Anterior cingulate cortex (tissue), 58 donors: ENCODE results near the gene VSIG4.
"Not testable (repeated sequence)": the region's sequence is repeated elsewhere in the genome, so short reads cannot be mapped to it uniquely, and the experiment has no call there.

Experiments used
- DNase-seq, 58 donors: peaks; one replicate each; lab custom pipeline; 2025; lab: John Stamatoyannopoulos, UW

VSIG4 gene, protein sequence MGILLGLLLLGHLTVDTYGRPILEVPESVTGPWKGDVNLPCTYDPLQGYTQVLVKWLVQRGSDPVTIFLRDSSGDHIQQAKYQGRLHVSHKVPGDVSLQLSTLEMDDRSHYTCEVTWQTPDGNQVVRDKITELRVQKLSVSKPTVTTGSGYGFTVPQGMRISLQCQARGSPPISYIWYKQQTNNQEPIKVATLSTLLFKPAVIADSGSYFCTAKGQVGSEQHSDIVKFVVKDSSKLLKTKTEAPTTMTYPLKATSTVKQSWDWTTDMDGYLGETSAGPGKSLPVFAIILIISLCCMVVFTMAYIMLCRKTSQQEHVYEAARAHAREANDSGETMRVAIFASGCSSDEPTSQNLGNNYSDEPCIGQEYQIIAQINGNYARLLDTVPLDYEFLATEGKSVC

DNA sequence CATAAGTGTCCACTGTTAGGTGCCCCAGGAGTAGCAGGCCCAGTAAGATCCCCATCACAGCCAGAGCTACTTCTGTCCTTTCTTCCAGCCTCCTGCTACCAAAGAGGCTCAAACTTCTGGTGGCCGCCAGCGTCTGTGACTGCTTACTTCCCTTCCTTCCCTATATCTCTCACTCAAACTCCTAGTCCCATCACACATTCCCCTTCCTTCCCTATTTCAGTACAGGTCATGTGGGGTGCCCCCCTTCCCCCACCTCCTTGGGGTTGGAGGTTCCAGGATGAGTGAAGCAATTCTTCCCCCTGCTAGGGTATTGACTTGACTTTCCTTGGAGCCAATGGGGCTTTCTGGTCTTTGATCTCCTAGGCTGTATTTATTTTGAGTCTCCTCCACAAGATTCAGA is at the start of gene VSIG4:
Gene VSIG4 (minus strand): TSS at position 137 of the 400 bp plus-strand sequence. CDS start 82 bp downstream, at position 55.
- peak in 2 of 58 donors; percentile 1 to 7 for DNase-seq

DNA sequence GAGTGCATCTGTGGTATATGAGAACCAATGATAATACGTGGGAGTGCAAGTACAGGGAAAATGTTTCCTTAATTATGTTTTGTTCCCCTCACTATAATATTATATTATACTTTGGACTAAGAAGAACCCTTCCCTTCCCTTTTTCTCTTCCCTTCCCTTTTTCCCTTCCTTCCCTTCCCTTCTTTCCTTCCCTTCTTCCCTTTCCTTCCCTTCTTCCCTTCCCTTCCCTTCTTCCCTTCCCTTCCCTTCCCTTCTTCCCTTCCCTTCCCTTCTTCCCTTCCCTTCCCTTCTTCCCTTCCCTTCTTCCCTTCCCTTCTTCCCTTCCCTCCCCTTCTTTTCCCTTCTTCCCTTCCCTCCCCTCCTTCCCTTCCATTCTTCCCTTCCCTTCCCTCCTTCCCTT is 36.9 kb upstream of the VSIG4 start:
- no peak for DNase-seq

DNA sequence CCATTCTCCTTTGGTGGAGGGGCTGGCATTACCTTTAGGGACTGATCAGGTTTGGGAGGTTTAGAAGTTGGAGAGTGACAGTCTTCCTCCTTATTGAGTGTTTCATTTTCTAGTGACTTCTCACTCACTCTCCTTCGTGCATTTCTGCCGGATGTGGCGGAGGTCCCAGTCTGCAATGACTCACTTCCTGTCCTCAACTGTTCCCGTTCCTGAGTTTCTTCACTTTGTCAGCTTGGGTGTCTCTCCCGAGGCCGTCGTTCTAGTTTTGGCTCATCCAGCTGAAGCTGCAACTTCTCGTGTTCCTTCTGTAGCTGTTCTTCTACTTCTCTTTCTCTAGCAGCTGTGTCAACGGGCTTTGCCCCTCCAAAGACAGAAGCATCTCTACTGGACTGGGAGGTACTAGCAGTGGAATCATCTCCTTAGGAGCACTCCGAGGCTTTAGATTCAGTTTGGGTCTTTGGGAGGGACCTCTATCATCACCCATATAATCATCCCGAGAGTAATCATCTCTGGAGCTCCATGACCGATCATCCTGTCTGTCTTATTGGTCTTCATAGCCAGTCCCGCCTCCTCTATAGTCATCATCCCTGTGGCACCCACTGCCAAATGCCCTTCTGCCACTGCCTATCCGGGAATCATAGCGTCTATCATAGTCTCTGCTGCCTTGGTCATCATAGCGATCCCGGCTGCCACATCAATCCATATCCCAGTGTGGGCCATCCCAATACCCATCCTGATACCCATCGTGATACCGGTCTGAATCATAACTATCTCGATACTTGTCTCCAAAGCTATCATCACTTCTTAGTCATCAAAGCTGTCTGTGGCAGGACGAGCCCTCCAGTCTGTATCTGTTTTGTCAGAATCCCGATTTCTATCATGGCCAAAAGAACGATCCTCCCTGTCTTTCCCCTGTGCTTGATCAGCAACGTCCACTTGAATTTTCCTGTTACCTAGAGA is 35.3 kb upstream of the VSIG4 start:
- DNase-seq, result peak in 15 of 58 donors; percentile 0 to 25 (median 1)

DNA sequence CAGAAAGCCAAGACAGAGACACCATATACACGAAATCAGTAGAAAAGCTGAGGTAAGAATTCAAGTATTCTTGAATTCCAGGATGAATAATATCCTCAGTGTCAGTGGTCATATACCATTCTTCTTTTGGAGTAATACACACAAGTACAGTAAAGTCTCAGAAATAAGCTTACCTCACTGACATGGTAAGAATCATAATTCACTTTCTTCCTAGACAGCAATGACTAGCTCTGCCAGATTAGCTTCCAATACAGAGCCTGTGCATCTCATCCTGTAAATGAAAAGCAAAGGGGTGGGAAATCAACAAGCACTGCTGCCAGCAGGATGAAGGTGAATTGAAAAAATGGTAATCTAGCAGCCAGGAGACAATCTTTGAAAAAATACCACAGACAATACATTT is 31.2 kb upstream of the VSIG4 start:
- DNase-seq, result no peak

DNA sequence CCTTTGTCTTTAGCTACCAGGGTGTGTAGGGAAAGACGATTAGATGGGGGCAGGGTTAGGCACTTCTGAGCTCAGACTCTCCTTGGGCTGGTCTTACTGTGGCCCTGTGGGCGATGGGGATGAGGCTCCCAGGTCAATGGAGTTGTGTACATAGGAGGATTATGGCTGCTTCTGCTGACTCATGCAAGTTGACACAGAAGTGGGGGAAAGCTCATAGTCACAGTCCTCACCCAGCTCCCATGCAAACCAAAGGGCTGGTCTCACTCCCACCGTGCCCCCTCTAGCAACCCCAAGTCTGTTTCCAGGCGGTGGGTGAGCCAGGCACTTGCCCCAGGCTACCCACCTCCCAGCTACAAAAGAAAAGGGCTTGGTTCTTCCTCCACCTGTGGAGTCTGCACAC is 24.4 kb upstream of the VSIG4 start:
- DNase-seq, result no peak

DNA sequence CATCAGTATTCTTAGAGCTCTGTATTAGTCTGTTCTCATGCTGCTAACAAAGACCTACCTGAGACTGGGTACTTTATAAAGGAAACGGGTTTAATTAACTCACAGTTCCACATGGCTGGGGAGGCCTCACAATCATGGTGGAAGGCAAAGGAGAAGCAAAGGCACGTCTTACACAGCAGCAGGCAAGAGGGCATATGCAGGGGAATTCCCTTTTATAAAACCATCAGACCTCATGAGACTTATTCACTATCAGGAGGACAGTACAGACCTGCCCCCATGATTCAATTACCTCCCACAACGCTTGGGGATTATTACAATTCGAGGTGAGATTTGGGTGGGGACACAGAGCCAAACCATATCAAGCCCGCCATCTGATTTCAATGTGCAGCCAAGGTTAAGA is 17.1 kb upstream of the VSIG4 start:
- DNase-seq, result not testable (repeated sequence)

DNA sequence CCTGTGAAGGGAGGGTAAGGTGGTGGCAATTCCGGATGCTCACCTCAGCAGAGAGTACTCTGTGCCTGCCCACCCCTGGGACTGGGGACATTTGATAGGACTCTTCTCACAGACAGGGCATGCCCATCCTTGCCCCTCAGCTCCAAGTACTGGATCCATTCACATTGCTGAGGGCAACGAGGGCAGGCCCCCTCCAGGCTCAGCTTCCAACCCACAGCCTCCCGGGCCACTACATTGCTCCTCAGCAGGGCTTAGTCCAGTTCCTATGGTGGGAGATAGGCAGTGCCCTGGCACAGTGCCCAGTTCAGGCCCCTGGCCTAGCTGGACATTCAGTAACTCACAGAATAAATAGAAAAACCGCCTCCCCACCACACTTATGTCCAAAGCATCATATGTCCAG is 15.1 kb upstream of the VSIG4 start:
- DNase-seq, result no peak

DNA sequence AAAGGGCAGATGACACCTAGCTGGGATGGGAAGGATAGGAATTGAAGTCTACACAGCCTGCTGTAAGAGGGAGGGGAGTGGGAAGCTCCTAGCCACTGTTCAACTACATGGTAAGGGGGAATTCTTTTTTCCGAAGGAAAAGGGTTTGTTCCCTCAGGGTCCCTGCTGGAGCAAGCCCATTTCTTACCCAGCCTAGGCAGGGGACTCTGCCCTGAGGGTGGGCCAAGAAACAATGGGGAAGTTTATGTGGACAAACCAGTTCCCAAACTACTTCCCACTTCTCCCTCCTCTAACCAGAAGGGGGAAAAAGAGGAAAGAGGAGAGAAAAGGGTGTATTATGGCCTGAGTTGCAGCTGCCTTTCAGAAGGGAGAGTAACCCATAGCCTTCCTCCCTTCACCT is 13.5 kb upstream of the VSIG4 start:
- DNase-seq, result no peak

DNA sequence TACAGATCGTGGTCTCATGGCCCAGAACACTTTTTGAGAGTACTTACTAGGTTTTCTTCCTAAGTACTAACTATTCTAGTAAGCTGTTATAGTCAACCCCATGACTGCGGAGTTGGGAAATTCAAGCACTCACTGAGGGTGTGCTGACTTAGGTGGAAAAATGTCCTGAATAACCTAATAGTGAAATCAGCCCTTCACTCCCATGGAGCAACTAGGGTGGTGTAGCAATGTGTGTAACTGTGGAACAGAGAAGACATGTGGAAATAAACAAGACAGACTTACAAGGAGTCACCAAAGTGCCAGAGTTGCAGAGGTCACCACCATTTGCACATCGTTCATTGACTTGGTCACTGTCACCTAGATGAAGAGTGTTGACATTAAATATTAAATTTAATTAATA is 12.1 kb upstream of the VSIG4 start:
- DNase-seq, result no peak

DNA sequence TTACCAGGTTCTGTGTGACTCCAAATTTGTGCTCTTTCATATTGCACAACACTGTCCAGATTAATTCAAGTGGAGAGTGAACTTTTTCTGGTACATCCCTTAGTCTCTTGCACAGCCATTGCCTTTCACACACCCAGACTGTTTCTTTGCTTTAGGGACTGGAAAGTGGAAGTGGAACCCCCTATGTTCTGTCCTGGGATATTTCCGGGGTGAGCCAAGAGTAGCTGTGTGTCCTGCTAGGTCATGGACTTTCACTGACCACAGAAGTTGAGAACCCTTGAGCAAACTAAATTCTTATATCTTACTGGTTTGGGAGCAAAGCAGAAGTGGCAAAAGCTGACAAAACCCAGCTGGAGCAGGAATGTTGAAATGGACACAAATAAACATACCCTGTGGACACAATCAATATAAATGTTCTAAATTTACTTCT is 10.3 kb upstream of the VSIG4 start:
- DNase-seq, result peak in 12 of 58 donors; percentile 0 to 43 (median 6)

DNA sequence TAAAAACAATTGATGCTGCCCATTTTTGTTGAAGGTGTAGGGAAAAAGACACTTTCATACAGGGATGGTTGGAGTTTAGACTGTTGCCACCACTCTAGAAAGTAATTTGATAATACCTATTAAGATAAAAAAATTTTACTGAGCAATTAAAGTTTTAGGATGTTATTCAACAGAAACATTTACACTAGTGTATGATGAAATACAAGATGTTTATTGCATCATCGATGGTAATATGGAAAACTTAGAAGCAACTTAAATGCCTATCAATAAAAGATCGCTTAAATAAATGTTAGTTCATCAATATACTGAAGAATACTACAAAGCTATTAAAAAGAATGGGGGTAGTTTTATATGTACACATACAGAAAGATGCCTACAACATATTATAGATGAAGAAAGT is 9.2 kb upstream of the VSIG4 start:
- DNase-seq, result no peak

DNA sequence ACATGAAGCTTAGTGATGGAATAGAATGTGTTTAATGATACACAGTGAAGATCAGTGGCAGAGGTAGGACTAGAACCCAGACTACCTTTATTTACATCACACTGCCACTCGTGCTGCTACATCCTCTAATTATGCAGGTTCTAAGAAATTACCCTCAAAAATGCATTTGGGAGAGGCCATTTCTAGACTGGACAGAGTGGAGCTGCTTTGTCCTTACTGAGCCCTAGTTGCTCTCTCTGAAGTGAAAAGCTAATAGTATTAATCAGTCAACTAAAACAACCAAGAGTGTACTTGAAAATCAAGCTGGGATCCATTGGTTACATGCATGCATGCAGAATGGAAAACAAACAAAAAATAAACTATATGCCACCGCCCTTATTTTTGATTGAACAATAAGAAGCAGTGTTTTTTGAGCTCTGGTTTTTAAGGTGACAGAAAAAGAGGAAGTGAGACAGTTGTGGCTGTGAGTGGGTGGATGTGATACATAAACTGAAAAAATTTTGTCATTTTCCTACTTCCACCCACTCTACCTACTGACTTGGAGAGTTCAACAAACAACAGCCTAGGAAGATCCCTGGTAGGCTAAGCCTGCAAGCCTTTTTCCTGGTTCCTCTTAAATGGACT is 6.8 kb upstream of the VSIG4 start:
- DNase-seq, result no peak

DNA sequence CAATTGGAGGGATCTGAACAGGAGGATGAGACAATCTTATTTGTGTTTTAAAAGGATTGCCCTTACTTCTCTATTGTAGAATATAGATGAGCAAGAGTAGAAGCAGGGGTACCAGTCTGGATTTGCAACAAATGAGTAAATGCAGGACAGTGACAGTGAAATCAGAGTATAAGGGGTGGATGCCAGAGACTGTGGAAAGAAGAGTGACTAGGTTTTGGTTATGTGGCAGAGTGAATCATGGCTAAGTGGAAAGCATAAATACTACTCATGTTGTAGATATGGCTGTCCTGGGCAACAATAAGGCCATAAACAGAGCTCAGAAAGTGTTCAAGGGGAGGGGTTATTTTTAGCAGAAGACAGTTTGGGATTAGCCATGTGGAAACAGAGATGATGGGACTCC is 6.0 kb upstream of the VSIG4 start:
- DNase-seq, result no peak

DNA sequence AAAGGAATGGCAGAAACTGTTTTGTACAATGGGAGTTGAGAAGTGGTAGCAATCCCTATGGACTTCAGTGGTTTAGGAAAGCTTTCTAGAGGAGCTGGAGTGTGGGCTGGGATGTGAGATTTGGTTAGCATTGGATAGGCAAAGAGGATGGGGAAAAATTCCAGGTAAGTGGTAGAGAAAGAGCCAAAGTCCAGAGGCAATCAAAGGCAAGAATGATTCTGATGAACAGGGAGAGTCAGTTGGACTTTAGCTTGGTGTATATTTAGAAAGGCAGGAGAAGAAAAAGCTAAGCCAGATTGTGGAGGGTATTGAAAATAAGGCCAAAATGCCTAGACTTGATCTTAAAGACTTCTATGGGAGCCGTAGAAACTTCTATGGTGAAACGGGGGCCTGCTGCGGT is 3.7 kb upstream of the VSIG4 start:
- DNase-seq, result no peak

DNA sequence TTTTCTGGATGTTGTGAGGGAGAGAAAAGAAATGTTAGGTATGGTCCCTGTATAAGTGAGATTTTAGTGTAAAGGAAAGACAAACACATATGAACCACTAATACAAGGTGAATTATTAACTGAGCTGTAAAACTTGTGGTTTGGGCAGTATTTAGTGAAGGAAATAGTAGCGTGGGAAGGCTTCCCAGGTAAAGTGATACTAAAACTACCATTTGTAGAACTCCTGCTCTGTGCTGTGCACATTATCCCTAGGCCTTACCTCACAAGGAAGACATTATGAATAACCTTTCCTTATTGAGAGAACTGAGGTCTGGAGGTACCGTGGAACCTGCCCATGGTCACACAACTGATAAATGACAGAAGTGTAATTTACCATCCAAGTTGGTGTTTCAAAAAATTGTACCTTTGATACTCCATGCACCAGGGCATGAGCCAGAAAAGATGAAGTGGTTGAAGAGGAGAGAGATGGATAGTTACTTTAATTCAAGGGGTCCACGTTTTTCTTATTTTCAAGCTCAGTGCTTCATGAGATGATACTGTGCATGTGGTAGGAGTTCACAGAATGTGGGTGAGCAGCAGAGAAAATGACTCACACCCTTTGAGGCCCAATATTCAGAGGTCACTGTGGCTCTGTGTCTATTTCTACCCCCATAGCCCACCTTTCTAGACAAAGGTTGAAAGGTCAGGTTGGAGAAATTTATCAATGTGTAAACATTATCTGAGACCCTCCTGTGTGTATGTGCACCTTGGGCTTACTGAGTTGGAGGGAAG is 2.6 kb upstream of the VSIG4 start:
- no peak for DNase-seq

DNA sequence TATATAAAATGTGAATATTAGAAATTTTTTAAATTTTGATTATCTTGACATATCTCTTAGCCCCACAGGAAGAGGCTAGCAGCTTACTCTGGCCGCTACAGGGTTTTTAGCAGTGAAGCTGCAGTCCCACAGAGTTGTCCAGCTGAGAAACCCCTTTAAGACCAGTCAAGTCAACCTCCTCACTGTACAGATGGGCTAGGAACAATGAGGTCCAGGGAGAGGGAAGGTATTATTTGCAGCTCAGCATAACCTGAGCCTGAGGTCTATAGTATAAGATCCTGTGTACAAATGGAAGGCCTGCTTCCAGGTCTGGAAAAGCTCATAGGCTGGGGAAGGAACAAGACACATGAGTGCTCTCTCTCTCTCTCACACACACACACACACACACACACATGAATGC is 1.8 kb downstream of the VSIG4 start:
- DNase-seq, result no peak

DNA sequence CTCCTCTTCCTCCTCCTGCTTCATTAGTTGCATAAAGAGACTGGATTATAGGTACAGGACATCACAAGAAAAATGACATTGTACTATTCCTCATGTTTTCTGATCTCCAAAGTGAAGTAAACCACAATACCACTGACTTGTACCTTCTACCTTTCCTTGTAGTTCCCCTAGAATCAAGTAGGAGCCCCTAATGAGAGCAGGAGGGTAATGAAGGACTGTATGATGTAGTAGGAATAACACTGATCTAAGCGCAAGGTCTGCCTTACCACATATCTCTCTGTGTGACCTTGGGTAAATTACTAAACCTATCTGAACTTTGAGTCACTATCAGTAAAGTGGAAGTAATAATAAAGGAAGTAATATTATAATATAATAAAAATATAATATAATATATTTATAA is 3.6 kb downstream of the VSIG4 start:
- DNase-seq, result no peak

DNA sequence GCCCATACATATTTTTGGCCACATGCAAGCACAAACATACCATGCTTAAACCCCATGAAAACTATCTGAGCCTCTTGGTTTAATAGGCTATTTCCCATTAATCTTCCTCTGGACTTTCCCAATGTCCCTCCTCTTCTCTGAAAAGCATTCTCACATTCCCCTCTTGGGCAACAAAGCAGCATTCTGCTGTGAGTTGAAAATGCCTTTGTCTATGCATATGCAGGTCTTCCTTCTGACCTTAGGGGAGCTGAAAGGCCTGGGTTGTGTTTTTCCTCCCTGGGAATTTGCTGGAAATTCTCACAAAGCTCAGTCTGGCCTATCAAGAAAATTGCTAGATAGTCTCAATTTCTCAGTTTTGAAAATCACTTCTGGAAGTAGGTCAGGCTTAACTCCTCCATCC is 4.2 kb downstream of the VSIG4 start:
- no peak for DNase-seq

DNA sequence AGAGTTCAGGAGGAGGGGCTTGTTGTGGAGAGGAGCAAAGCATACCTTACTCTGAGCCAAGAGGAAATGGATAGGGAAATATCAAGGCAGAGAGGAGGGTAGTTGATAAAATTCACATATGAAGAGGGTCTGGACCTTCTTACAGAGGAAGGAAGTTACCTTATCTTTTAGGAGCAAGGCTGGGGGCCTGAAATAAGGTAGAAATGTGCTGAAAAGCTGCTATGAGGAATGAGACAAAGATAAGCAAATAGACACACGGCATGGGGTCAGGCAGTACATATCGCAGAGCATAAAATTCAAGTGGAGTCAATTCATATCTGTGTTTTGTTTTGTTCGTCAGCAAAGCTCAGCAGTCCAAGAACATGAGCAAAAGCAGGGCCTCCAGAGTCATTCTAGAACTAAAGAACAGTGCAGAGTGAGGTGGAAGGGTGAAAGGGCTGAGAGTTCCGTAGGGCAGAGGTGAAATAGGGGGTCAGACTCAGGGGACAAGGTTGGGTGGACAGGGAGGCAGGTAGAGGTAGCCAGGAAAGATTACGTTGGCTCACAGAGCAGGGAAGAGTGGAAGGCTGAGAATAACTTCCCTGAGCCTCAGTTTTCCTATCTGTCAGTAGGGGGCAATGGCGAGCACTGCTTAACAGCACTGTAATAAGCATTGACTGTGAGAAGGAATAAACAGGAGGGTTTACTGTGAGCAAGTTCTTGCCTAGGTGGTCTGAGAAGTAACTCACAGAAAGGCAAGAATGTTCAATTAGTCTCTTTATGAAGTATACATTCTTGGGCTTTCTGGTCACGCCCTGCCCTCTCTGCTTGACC is 9.2 kb downstream of the VSIG4 start:
- DNase-seq, result peak in 2 of 58 donors; percentile 2 to 5
